IMR-90 (cell line): ENCODE data around the gene LAMB1. TPM values are rescaled to one million over a fixed set of nuclear protein-coding genes. Genes with fewer than 3 reads are reported as not detected.

Experiments used
- ATAC-seq: fragments of 200-7000 bp; cut with Tn5 transposase; 2 replicates; pipeline ENCODE4 v1.9.1; 2020; ENCODE audit warnings: low read depth, mild to moderate bottlenecking, moderate library complexity
- BruUV-seq: library from RNA; stranded (reverse); fragments of 400-500 nt; replicated peaks from 2 replicates; lab custom pipeline; 2021; lab: Mats Ljungman, UMichigan
- CTCF ChIA-PET: fragments of 300-600 bp; formaldehyde crosslinking; extraction: SDS; loops from one replicate; lab custom pipeline; 2021; ENCODE audit warnings: antibody characterized with exemption; lab: Yijun Ruan, JAX
- POLR2A ChIA-PET: fragments of 300-600 bp; sonication (Branson Sonifier 250); formaldehyde crosslinking; loops from one replicate; lab custom pipeline; 2022; ENCODE audit warnings: antibody characterized with exemption; ENCODE audit not compliant: unreplicated experiment; lab: Charles Lee
- DNase-seq: peaks from one replicate; pipeline ENCODE4 v3.0.0; 2013
- H2AFZ ChIP-seq: replicated peaks from 2 replicates; pipeline ENCODE3; 2013; ENCODE audit warnings: low read length, mild to moderate bottlenecking; ENCODE audit not compliant: poor library complexity
- H2AK5ac ChIP-seq: 2 replicates; pipeline ENCODE4 v1.6.1; 2013; ENCODE audit warnings: low read depth, low read length, inconsistent platforms
- H2AK9ac ChIP-seq: replicated peaks from 2 replicates; pipeline ENCODE3; 2013; ENCODE audit warnings: mild to moderate bottlenecking, low read depth, low read length, moderate library complexity; ENCODE audit not compliant: poor library complexity
- H2BK120ac ChIP-seq: 2 replicates; pipeline ENCODE4 v1.6.1; 2013; ENCODE audit warnings: low read depth, low read length, inconsistent platforms
- H2BK15ac ChIP-seq: 3 replicates; pipeline ENCODE4 v1.6.1; 2013; ENCODE audit warnings: low read depth, low read length, inconsistent platforms
- H2BK20ac ChIP-seq: 2 replicates; pipeline ENCODE4 v1.6.1; 2013; ENCODE audit warnings: low read depth, mild to moderate bottlenecking, inconsistent platforms, low read length, moderate library complexity
- H2BK5ac ChIP-seq: 2 replicates; pipeline ENCODE4 v1.6.1; 2013; ENCODE audit warnings: mild to moderate bottlenecking, low read depth, low read length, inconsistent platforms; ENCODE audit not compliant: poor library complexity, severe bottlenecking
- H3K14ac ChIP-seq: replicated peaks from 2 replicates; pipeline ENCODE4 v1.6.1; 2013; ENCODE audit warnings: low read depth, low read length, inconsistent platforms
- H3K18ac ChIP-seq: 2 replicates; pipeline ENCODE4 v1.6.1; 2013; ENCODE audit warnings: low read depth, low read length, control low read depth
- H3K23ac ChIP-seq: 2 replicates; pipeline ENCODE4 v1.6.1; 2013; ENCODE audit warnings: low read depth, low read length, inconsistent platforms
- H3K27ac ChIP-seq: 2 replicates; pipeline ENCODE4 v1.5.1; 2013; ENCODE audit warnings: mild to moderate bottlenecking, control low read depth, low read length; ENCODE audit not compliant: insufficient read depth
- H3K27me3 ChIP-seq: 2 replicates; pipeline ENCODE4 v1.6.1; 2013; ENCODE audit warnings: low read length; ENCODE audit not compliant: control insufficient read depth, insufficient read depth
- H3K36me3 ChIP-seq: 2 replicates; pipeline ENCODE4 v1.6.1; 2013; ENCODE audit warnings: low read length, mixed read lengths; ENCODE audit not compliant: control insufficient read depth, insufficient read depth
- H3K4ac ChIP-seq: 2 replicates; pipeline ENCODE4 v1.6.1; 2013; ENCODE audit warnings: low read depth, low read length, inconsistent platforms
- H3K4me1 ChIP-seq: 2 replicates; pipeline ENCODE4 v1.6.1; 2013; ENCODE audit warnings: low read length, mixed read lengths; ENCODE audit not compliant: control insufficient read depth, insufficient read depth
- H3K4me2 ChIP-seq: 2 replicates; pipeline ENCODE4 v1.6.1; 2013; ENCODE audit warnings: low read depth, mild to moderate bottlenecking, control low read depth, low read length, moderate library complexity
- H3K4me3 ChIP-seq: 2 replicates; pipeline ENCODE4 v1.5.1; 2013; ENCODE audit warnings: low read depth, mild to moderate bottlenecking, control low read depth, low read length, moderate library complexity; ENCODE audit not compliant: insufficient read depth
- H3K56ac ChIP-seq: 2 replicates; pipeline ENCODE4 v1.6.1; 2013; ENCODE audit warnings: low read length, inconsistent platforms; ENCODE audit not compliant: insufficient read depth; ENCODE audit errors: extremely low read depth
- H3K79me1 ChIP-seq, 2 experiments: 2 replicates each; pipeline ENCODE4 v1.6.1; 2013; ENCODE audit warnings: low read length in 2 of 2, inconsistent platforms in 1 of 2, low read depth in 1 of 2
- H3K9ac ChIP-seq: 2 replicates; pipeline ENCODE4 v1.6.1; 2013; ENCODE audit warnings: low read depth, low read length, control low read depth
- H3K9me1 ChIP-seq: 2 replicates; pipeline ENCODE4 v1.6.1; 2013; ENCODE audit warnings: low read length, inconsistent platforms; ENCODE audit not compliant: insufficient read depth
- H3K9me3 ChIP-seq: 2 replicates; pipeline ENCODE4 v1.6.1; 2013; ENCODE audit warnings: low read length; ENCODE audit not compliant: control insufficient read depth, insufficient read depth
- H4K20me1 ChIP-seq: 2 replicates; pipeline ENCODE4 v1.6.1; 2013; ENCODE audit warnings: low read length, inconsistent platforms; ENCODE audit not compliant: insufficient read depth
- H4K5ac ChIP-seq: 2 replicates; pipeline ENCODE4 v1.6.1; 2013; ENCODE audit warnings: mild to moderate bottlenecking, low read depth, low read length, control low read depth
- H4K8ac ChIP-seq, 2 experiments: 2 replicates each; pipeline ENCODE4 v1.6.1; 2013; ENCODE audit warnings: low read depth in 2 of 2, low read length in 2 of 2, control low read depth in 1 of 2, inconsistent platforms in 1 of 2
- H4K91ac ChIP-seq: 2 replicates; pipeline ENCODE4 v1.6.1; 2013; ENCODE audit warnings: low read depth, low read length, inconsistent platforms; ENCODE audit not compliant: insufficient read depth
- FOS ChIP-seq: fragments of 150-350 bp; IDR thresholded peaks from 2 replicates; pipeline ENCODE4 v1.6.1; 2016; ENCODE audit warnings: low read depth, low read length
- RAD21 ChIP-seq: IDR thresholded peaks from 2 replicates; pipeline ENCODE4 v1.6.1; 2012; ENCODE audit warnings: low read length, improper control_type of control experiment
- WGBS, 2 experiments: methylation state at CpG; one replicate each; pipeline versions ENCODE4 v1.1.5 to v1.1.7; 2013; ENCODE audit warnings: missing lambda C conversion rate in 2 of 2; ENCODE audit not compliant: insufficient read length in 1 of 2; ENCODE audit errors: extremely low coverage in 2 of 2; 5-methylcytosine and 5-hydroxymethylcytosine counted together
- dilution Hi-C: fragments of 300-500 bp; cut with HindIII; formaldehyde crosslinking; loops from one replicate; pipeline ENCODE4 v1.14.3; 2018; ENCODE audit warnings: low sequenced_read_pairs; ENCODE audit not compliant: unreplicated experiment
- in situ Hi-C: fragments of 300-500 bp; cut with MboI; formaldehyde crosslinking; loops from 3 replicates; pipeline ENCODE4 v1.14.3; 2019; ENCODE audit warnings: low sequenced_read_pairs, inconsistent platforms, mixed read lengths
- intact Hi-C: fragments of 100-400 bp; cut with micrococcal nuclease; formaldehyde crosslinking; loops from 2 replicates; pipeline ENCODE4 v1.10.0; 2022
- polyA plus RNA-seq, 3 experiments: library from polyadenylated mRNA; depleted of rRNA; stranded (reverse); fragments of >200 nt; gene quantifications; 2 replicates each; pipeline ENCODE4 v1.2.3, GENCODE V29; 2012; ENCODE audit warnings: low replicate concordance in 1 of 3
- total RNA-seq: library from RNA; depleted of rRNA; stranded (reverse); fragments of >200 nt; gene quantifications from 2 replicates; pipeline ENCODE4 v1.2.3, GENCODE V29; 2012

The LAMB1 gene
- total and polyA plus RNA-seq, 2 of the 4 experiments (the other 2 are of a cell fraction): 114 to 117 TPM

GRCh38 chr7:107934991-107935770, 67.8 kb downstream of the LAMB1 start:
- POLR2A ChIA-PET: no interaction called here
- intact Hi-C loops: no loop called here
- H3K4me1 ChIP-seq: peaks cover 23% of the 10 kb centered on the region

More at GRCh38 chr7:107934991-107935770, 67.8 kb downstream of the LAMB1 start:
- ATAC-seq (peak; percentile 63), DNase-seq (peak; percentile 80)
- Histone ChIP-seq H3K27me3 (no peaks in the 10 kb centered on the region), H3K56ac (no peak overlapping the region), H3K79me1 (peaks cover 7 to 41% of the 10 kb centered on the region in 2 experiments; a peak in 3 of 4 replicates), H2BK15ac (no peak overlapping the region; the same call in 2 of the 3 replicates), H3K23ac (no peak overlapping the region), H3K36me3 (peaks cover 43% of the 10 kb centered on the region), H3K14ac (peak overlapping the region; percentile 74), H2BK20ac (peak overlapping the region; percentile 41), H4K5ac (no peak overlapping the region), H4K8ac (peak overlapping the region in 1 of 2 experiments; percentile 25; a peak in 1 of 4 replicates), H2BK120ac (peak overlapping the region; percentile 37; the same call in 1 of the 2 replicates), H2AFZ (no peak overlapping the region), H3K27ac (peak overlapping the region; percentile 50; the same call in 1 of the 2 replicates), H3K4me3 (no peak overlapping the region), H3K9ac (no peak overlapping the region), H2BK5ac (peak overlapping the region; percentile 32), H3K9me1 (peaks cover 27% of the 10 kb centered on the region), H3K4me2 (no peak overlapping the region), H4K91ac (no peak overlapping the region; the same call in 1 of the 2 replicates), H4K20me1 (peaks cover 16% of the 10 kb centered on the region), H3K18ac (no peak overlapping the region), H3K4ac (peak overlapping the region; percentile 33), H2AK5ac (peak overlapping the region; percentile 63), H3K9me3 (no peaks in the 10 kb centered on the region), H2AK9ac (no peak overlapping the region)
- dilution Hi-C loops: no loop called here
- 71% methylated on average over 1 of the region's 8 CpGs; no CpG with 5 or more reads in 1 of the 2 experiments for WGBS, 2 experiments
- TF ChIP-seq RAD21 (no peak), FOS (0 out of 2 replicates have a peak, but pooled peaks have one; percentile 13)
- BruUV-seq: no TSS peak
- CTCF ChIA-PET: interaction anchor here (0.5 to 1.9 kb wide), 4 partner anchors 14 to 211 kb away, joined by 3 to 5 read pairs (median 3); no protein-coding TSS in a partner anchor
- in situ Hi-C loops: no loop called here
